Gastroesophageal sphincter (tissue), 3 donors: ENCODE results near the gene SEC14L5.

ENCODE experiments used
- POLR2A ChIP-seq, 2 donors: fragments of 450-650 bp; IDR thresholded peaks; one replicate each; pipeline ENCODE4 v1.6.1; 2017; ENCODE audit warnings: antibody characterized with exemption in 2 of 2, mild to moderate bottlenecking in 2 of 2, moderate library complexity in 1 of 2
- TF ChIP-seq, protein P1 (sequence below), 4 experiments: fragments of 200-600 bp in 2 of 4; fragments of 450-650 bp in 2 of 4; sonication (generic) in 1 of 4; IDR thresholded peaks; one replicate each; pipeline ENCODE4 v1.5.1; 2017 to 2019; ENCODE audit warnings: antibody characterized with exemption in 4 of 4, mild to moderate bottlenecking in 2 of 4, moderate library complexity in 2 of 4

GRCh38 chr16:4925791-4926190, 32.3 kb upstream of the SEC14L5 start:
- TF ChIP-seq, protein P1, sequence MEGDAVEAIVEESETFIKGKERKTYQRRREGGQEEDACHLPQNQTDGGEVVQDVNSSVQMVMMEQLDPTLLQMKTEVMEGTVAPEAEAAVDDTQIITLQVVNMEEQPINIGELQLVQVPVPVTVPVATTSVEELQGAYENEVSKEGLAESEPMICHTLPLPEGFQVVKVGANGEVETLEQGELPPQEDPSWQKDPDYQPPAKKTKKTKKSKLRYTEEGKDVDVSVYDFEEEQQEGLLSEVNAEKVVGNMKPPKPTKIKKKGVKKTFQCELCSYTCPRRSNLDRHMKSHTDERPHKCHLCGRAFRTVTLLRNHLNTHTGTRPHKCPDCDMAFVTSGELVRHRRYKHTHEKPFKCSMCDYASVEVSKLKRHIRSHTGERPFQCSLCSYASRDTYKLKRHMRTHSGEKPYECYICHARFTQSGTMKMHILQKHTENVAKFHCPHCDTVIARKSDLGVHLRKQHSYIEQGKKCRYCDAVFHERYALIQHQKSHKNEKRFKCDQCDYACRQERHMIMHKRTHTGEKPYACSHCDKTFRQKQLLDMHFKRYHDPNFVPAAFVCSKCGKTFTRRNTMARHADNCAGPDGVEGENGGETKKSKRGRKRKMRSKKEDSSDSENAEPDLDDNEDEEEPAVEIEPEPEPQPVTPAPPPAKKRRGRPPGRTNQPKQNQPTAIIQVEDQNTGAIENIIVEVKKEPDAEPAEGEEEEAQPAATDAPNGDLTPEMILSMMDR (IDR thresholded peaks at IDR 0.05) = no peak
- TF ChIP-seq POLR2A (IDR thresholded peaks at IDR 0.05) = no peak
